Pons (tissue), 1 donor: ENCODE measurements around the gene HMGCR.
A peak's percentile ranks its signal among the peaks of the same experiment; 100 is the strongest.
"Not testable (repeated sequence)": the region's sequence is repeated elsewhere in the genome, so short reads cannot be mapped to it uniquely, and the experiment has no call there.

Source experiments
- DNase-seq: peaks from one replicate; pipeline ENCODE4 v3.0.0-alpha.2; 2016; ENCODE audit warnings: low spot score

The HMGCR gene

DNA sequence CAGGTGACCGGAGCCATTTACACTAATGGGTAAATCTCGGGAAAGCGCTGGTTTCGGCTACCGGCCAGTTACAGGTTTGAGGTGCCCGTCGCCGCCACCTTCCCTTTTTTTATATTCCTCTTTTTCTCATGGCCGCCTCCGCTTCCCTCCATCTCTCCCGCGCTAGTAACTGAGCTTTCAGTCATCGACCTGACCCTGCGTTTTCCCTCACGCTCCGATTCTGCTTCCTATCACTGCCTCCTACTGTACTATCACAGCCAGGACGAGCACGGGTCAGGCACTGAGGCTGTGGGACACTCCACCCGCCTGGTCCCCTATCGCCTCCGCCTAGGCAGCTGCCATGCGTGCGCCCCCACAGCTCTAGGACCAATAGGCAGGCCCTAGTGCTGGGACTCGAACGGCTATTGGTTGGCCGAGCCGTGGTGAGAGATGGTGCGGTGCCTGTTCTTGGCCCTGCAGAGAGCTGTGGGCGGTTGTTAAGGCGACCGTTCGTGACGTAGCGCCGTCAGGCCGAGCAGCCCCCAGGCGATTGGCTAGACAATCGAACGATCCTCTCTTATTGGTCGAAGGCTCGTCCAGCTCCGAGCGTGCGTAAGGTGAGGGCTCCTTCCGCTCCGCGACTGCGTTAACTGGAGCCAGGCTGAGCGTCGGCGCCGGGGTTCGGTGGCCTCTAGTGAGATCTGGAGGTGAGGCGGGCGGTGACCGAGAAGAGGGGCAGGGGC lies at the start of gene HMGCR:
HMGCR (plus strand) TSS at position 606 of the 722 bp plus-strand sequence. CDS start 5,386 bp downstream, outside the sequence.
- peak; percentile 99 for DNase-seq

DNA sequence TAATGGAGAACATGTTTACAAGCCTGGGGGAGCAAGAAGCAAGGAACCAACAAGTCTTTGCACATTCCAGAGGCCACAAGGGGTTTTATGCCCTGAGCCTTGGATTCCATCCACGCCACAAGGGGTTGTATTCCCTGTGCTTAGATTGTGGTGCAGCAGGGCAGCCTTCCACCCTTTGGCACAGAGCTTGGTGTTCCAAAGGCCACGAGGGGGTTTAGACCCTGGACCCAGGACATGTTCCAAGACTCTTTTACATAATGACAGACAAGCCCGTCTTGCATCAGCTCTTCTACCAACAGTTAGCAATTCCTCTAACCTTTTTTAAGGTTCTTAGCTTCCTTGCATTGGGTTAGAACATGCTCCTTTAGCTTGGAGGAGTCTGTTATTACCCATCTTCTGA lies 45.2 kb upstream of the HMGCR start:
- DNase-seq, result not testable (repeated sequence)

DNA sequence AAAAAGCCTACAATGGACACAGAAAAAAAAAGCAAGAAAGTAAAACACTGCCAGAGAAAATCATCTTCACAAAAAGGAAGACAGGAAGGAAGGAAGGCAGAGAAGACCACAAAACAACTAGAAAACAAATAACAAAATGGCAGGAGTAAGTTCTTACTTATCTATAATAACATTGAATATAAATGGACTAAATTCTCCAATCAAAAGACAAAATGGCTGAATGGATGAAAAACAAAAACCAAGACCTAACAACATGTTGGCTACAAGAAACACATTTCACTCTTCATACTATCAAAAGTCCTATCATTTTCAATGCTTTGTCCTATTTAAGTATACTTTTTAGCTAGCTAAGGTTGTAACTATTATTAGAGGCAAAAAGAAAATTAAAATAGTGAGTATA lies 36.9 kb upstream of the HMGCR start:
- DNase-seq, result no peak

DNA sequence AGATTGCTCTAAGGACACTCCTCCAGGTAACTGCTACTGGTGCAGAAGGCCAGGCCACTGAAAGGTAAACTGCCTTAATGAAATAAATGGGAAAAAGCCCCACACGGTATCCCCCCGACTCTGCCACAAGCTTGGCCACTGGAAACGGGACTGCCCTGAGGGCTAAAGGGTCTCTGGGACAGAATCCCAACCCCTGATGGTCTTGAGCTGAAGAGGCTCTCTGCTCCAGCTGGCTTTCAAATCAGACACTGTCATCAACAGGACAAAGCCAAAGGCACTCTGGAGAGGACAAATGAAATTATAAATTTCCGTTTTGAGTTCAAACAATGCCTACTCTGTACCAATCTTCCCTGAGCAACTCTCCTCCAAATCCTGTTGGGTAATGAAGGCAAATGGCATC lies 33.6 kb upstream of the HMGCR start:
- DNase-seq, result no peak

DNA sequence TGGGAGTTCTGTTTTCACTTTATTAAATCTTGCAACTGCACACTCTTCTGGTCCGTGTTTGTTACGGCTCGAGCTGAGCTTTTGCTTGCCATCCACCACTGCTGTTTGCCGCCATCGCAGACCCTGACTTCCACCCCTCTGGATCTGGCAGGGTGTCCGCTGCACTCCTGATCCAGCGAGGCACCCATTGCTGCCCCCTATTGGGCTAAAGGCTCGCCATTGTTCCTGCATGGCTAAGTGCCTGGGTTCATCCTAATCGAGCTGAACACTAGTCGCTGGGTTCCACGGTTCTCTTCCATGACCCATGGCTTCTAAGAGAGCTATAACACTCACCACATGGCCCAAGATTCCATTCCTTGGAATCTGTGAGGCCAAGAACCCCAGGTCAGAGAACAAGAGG lies 32.5 kb upstream of the HMGCR start:
- not testable (repeated sequence) for DNase-seq

DNA sequence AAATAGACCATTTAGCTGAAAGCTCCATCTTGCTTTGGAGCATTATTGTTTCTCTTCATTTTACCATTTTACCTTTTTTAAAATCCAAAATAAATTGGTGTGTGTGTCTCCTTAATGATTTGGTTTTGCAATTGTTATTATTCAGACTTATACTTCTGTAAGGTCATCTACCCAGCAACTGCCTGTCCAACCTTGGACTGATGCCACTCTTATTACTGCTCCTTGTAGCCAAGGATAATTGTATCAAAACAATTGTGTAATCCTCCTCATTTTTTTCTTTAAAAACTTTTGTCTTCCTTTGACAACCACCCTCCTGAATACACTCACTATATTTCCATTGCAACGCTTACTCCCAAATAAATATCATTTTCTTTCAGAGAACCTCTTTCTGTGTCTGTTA lies 30.3 kb upstream of the HMGCR start:
- DNase-seq, result no peak

DNA sequence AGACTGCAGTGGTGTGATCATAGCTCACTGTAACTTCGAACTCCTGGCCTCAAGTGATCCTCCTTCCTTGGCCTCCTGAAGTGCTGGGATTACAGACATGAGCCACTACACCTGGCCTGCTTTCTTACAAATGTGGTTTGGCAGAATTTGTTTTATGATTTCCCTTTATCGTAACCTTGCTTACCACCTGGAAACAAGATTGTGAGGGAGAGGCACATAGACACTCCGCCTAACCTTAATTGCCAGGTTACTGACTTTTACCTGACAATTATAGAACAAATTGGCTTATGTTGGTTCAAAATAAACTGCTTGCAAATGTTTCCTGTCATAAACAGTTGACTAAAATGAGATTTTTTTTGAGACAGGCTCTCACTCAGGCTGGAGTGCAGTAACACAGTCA lies 26.8 kb upstream of the HMGCR start:
- DNase-seq, result no peak

DNA sequence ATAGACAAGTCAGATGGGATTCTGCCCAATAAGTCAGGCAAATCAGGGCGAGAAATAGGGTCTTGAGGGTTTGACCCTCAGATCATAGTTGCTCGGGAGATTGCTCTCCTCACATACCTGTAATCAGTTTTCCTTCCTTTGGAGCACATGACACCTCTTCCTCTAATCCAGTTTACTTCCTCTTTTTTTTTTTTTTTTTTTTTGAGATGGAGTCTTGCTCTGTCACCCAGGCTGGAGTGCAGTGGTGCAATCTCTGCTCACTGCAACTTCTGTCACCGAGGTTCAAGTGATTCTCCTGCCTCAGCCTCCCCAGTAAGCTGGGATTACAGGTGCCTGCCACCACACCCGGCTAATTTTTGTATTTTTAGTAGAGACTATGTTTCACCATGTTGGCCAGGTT lies 17.9 kb upstream of the HMGCR start:
- DNase-seq, result not testable (repeated sequence)

DNA sequence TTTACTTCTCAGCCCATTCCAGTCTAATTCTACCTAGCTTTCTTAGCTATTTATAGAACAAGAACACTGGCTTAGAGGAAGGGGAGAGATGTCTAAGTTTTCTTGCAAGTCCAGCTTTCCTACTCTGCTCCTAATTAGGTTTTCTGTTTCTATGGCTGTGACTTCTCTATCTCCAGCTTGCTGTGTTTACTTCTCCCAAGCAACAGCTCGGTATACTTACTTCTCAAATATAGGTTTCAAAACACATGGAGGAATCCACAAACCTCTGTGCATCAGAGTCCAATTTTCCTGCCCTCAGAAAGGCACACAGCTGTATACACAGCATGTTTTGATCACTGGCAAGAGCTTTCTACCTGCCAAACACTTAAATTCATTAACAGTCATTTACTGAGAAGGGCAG lies 17.4 kb upstream of the HMGCR start:
- DNase-seq, result no peak

DNA sequence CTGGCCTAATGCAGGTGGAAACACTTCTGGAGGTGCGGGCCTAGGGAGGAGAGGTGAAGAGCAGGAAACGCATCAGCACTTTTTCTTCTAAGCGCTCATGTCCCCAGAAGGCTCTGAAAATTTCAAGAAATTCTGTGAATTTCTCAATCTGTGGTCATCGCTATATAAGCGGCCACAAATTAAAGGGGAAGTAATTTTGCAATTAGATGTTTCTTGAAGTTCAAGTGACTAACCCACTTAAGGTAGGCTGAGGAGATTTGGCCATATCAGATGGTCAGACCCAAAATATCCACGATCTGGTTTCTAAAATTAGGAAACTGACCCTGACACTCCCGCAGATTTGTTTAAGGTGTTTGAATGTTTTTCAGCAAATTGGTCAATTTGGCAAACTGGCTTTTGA lies 16.6 kb upstream of the HMGCR start:
- DNase-seq, result no peak

DNA sequence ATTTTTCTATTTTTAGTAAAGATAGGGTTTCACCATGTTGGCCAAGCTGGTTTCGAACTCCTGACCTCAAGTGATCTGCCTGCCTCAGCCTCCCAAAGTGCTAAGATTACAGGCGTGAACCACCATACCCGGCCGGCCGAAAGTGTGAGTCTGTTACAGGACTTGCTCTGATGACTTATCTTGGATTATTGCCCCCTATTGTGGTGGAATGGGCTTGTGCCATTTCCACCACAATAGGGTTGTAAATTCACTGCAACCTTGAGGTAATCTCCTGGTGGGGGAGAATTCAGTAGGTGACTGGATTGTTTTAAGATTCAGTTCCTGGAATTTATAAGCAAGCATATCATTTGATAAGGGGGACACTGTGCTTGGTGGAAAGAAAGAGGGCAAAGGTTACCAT lies 15.0 kb upstream of the HMGCR start:
- no peak for DNase-seq

DNA sequence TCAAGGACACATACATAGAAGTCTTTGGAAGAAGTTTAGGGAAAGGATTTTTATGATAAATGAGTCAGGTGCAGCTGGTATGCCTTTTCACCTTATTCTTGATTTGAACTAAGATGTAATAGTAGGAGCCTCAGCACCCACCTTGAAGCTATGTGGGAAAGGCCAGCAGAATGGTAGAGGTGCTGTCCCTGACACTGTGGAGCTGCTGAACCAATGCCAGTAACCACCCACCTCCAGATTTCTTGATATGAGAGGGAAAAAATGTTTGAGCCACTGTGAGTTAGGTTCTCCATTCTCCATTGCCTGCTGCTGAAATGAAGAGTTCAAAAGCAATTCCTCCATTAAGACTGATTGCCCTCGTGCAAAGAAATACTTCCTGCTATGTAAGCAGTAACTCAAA lies 12.2 kb upstream of the HMGCR start:
- no peak for DNase-seq

DNA sequence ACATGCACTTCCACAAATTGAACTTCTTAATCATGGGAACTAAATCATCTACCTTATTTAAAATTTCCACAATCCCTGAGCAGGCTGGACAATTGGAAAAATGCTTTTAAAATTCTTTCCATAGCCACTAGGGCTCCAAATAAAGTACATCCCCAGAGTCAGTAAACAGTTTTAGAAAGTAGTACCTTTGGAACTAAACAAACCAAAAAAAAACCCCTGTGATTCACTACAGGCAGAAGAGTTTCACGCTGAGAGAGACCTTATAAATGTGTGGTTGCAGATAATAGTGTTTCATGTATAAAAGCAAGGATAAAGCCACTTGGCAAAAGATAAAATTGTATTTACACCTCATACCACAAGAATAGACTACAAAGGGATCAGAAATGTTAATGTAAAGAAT lies 11.8 kb upstream of the HMGCR start:
- no peak for DNase-seq

DNA sequence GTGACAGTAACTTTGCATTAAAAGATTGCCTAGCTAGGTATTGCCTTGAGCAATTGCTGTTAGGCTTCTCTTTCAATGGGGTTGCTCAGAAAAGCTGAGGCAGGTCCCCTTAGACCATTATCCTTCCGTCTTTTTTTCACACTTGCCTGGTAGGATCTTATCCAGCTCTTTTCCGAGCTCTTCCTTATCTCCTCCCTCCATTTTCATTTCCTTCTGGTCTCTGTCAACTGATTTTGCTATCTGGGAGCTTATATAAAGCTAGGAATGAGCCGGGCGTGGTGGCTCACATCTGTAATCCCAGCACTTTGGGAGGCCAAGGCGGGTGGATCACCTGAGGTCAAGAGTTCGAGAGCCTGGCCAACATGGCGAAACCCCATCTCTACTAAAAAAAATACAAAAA lies 6.6 kb upstream of the HMGCR start:
- no peak for DNase-seq

DNA sequence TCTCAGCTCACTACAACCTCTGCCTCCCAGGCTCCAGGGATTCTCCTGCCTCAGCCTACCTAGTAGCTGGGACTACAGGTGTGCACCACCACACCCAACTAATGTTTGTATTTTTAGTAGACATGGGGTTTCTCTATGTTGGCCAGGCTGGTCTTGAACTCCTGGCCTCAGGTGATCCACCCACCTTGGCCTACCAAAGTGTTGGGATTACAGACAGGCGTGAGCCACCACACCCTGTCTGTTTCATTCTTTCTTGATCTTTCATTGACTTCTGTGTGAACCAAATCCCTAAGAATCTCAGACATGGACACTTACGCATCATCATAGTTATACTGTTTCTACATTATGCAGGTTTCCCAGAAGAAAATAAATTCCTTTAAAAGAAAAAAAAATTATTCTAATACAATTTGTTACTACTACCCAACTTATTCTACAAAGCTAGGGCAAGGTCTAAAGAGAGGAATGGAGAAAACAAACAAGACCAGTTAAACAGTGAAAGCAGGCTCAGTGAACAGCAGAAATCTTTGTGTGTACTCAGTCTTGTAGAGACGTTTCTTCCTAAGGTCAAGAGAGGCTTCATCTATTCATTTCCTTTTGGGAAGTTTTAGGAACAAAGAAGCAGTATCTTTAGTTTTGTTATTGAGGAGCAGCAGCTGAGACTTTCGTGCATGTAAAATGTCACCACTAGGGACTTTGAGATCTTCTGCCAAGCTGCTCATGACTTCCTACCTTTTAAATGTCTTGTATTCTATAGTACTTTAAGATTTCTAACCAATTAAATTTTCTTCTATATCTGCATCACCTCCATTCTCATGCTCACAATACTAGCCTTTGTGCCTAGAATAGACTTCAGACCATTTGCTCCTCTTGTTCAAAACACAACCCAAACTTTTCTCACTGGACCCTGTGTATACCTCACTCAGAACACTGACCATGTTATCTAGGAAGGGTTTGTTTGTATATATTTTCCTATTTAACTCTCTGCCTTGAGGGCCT lies 5.6 kb upstream of the HMGCR start:
- no peak for DNase-seq

DNA sequence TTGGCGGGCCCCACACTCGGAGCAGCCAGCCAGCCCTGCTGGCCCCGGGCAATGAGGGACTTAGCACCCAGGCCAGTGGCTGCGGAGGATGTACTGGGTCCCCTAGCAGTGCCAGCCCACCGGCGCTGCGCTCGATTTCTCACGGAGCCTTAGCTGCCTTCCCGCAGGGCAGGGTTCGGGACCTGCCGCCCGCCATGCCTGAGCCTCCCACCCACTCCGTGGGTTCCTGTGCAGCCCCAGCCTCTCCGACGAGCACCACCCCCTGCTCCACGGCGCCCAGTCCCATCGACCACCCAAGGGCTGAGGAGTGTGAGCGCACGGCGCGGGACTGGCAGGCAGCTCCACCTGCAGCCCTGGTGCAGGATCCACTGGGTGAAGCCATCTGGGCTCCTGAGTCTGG lies 3.3 kb upstream of the HMGCR start:
- not testable (repeated sequence) for DNase-seq

DNA sequence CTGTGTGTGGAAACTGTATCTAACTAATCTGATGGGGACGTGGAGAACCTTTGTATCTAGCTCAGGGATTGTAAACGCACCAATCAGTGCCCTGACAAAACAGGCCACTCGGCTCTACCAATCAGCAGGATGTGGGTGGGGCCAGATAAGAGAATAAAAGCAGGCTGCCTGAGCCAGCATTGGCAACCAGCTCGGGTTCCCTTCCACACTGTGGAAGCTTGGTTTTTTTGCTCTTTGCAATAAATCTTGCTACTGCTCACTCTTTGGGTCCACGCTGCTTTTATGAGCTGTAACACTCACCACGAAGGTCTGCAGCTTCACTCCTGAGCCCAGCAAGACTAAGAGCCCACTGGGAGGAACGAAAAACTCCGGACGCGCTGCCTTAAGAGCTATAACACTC lies 2.6 kb upstream of the HMGCR start:
- not testable (repeated sequence) for DNase-seq

DNA sequence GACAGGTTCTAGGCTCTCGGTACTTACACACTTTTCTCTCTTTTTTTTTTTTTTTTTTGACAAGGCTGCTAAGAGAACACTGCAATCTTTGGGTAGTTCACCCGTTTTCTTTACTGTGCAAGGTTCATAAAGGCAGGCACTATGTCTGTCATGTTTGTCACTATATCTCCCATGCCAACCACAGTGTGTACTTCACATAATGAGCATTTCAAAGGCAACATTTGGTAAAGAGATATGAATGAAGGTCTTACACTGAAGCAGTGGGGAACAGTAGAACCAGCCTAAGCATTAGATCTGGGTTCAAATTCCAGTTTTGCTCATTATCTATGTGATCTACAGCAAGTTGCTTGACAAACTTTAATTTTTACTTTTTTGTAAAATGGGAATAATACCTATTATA lies 1.5 kb upstream of the HMGCR start:
- DNase-seq, result no peak

DNA sequence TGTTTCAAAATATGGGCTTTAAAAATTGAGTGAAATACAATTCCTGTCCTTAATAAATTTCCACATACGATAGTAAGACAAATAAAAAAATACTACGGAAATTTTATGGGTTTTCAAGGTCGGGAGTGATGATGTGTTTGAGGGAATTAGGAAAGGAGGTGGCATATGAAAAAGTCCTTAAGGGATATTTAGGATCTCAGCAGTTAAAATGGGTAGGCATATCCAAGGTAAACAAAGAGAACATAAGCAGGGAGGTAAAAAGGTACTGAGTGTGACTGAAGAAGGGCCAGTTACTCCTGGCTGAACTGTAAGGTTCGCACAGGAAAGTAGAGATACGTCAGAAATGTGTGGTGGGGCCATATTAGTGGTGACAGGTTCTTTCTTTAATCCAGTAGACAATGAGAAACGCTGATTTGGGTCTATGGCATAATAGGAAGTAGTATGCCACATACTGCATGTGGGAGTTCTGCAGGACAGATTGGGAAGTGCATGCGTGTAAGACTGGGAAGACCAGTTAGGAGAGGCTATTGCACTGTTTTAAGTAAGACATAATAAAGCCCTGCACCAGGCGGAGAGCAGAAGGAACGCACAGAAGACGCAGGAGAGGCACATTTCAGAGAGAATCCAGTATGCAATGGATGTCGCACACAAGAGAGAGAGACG lies 937 bp upstream of the HMGCR start:
- DNase-seq, result peak; percentile 74

DNA sequence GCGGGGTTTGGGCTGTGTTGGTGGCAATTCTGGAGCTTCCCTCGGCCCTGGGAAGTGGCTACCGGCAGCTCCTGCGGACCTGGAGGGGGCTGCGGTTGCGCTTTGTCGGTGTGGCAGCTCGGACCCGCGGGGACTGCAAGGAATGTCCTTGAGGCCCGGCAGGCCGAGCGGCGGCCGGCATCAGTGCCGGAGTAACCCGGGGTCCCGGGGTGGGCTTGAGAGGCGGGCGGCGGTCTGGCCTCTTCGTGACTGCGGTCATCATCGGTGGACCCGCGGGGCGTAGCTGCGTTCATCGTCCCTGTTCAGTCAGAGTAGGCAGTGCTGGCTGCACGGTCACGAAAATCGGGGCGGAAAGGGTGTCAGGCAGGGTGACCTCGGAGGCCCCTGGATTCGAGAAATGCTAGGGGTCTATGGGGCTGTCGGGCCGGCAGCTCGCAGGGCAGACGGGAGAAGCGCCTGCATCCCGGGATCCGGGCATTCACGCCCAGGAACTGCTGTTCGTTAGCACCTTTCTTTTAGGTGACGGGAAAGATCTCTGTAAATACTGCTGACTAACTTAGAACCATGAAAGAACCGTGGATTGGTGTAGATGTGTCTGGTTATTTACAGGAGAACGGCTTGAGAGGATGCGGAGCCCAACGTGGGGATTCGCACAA lies 474 bp downstream of the HMGCR start:
- peak; percentile 26 for DNase-seq

DNA sequence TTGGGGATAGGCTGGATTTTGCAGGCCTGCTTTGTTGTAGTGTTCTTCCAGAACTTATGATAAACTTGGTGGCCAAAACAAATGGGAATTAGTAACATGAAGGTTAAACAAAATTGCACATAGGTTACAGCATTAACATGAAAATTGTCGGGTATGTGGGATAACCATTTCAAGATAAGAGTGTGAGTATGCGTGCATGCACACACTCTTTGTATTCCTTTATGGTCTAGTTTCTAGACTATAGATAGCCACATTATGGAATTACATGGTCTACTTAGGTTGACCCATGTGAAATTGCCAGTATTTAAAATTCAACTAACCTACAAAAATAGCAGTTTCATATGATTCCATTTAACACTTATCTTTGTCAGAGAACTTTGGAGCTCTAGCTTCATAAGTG lies 1.4 kb downstream of the HMGCR start:
- DNase-seq, result no peak
